ENCODE measurements around the gene PTDSS2. TPM values are rescaled to one million over a fixed set of nuclear protein-coding genes. Genes with fewer than 3 reads are reported as not detected.

The PTDSS2 gene
- total RNA-seq, 1 donor from 2014 or later = 50.4 TPM

- H3K4me3 Mint-ChIP-seq (ENCODE audit: low read depth) = no peak overlapping the region
- peaks cover 2% of the 10 kb centered on the region for H3K4me1 Mint-ChIP-seq (ENCODE audit: low read depth)
- TF ChIP-seq, protein P1, sequence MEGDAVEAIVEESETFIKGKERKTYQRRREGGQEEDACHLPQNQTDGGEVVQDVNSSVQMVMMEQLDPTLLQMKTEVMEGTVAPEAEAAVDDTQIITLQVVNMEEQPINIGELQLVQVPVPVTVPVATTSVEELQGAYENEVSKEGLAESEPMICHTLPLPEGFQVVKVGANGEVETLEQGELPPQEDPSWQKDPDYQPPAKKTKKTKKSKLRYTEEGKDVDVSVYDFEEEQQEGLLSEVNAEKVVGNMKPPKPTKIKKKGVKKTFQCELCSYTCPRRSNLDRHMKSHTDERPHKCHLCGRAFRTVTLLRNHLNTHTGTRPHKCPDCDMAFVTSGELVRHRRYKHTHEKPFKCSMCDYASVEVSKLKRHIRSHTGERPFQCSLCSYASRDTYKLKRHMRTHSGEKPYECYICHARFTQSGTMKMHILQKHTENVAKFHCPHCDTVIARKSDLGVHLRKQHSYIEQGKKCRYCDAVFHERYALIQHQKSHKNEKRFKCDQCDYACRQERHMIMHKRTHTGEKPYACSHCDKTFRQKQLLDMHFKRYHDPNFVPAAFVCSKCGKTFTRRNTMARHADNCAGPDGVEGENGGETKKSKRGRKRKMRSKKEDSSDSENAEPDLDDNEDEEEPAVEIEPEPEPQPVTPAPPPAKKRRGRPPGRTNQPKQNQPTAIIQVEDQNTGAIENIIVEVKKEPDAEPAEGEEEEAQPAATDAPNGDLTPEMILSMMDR (IDR thresholded peaks at IDR 0.05; ENCODE audit: unreplicated experiment) = no peak
- no peaks in the 10 kb centered on the region for H3K9me3 Mint-ChIP-seq (ENCODE audit: low read depth)
- H3K27ac Mint-ChIP-seq = no peak overlapping the region
- no peak for DNase-seq (ENCODE audit: low spot score, unreplicated experiment)
- H3K27me3 Mint-ChIP-seq = no peaks in the 10 kb centered on the region
- H3K36me3 Mint-ChIP-seq (ENCODE audit: insufficient read depth) = peaks cover 1% of the 10 kb centered on the region
These were observed 81.1 kb downstream of the PTDSS2 start for GRCh38 chr11:530960-531831.

- no peak for DNase-seq (ENCODE audit: low spot score, unreplicated experiment)
These were observed 81.9 kb downstream of the PTDSS2 start for GRCh38 chr11:531919-532526.

DNA sequence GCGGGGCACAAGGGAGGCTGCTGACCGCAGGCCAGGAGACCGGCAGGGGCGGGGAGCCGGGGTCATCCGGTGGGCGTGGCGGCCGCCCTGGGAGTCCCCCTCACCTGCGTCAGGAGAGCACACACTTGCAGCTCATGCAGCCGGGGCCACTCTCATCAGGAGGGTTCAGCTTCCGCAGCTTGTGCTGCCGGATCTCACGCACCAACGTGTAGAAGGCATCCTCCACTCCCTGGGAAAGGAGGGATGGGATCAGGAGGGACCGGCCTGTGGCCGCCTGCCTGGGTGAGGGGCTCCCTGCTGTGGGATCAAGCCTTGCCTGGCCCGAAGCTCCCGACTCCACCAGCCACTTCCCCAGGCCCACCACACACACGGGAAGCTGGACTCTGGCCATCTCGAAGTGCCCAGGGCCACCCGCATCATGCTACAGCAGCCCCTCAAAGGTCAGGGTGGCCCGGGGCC, 82.5 kb downstream of the PTDSS2 start:
- H3K27ac Mint-ChIP-seq = no peak overlapping the region

More at GRCh38 chr11:531919-532526, 81.9 kb downstream of the PTDSS2 start:
- H3K27ac Mint-ChIP-seq = no peak overlapping the region
- TF ChIP-seq, protein P1 (IDR thresholded peaks at IDR 0.05; ENCODE audit: unreplicated experiment) = no peak
- H3K27me3 Mint-ChIP-seq = no peaks in the 10 kb centered on the region
- no peaks in the 10 kb centered on the region for H3K9me3 Mint-ChIP-seq (ENCODE audit: low read depth)
- peaks cover 1% of the 10 kb centered on the region for H3K36me3 Mint-ChIP-seq (ENCODE audit: insufficient read depth)
- H3K4me3 Mint-ChIP-seq (ENCODE audit: low read depth) = no peak overlapping the region
- peaks cover 2% of the 10 kb centered on the region for H3K4me1 Mint-ChIP-seq (ENCODE audit: low read depth)

GRCh38 chr11:532986-533585, 83.0 kb downstream of the PTDSS2 start:
- no peak for DNase-seq (ENCODE audit: low spot score, unreplicated experiment)
- no peak overlapping the region for H3K27ac Mint-ChIP-seq
- TF ChIP-seq, protein P1 (IDR thresholded peaks at IDR 0.05; ENCODE audit: unreplicated experiment) = no peak
- H3K9me3 Mint-ChIP-seq (ENCODE audit: low read depth) = no peaks in the 10 kb centered on the region
- no peak overlapping the region for H3K4me3 Mint-ChIP-seq (ENCODE audit: low read depth)
- peaks cover 1% of the 10 kb centered on the region for H3K36me3 Mint-ChIP-seq (ENCODE audit: insufficient read depth)
- H3K4me1 Mint-ChIP-seq (ENCODE audit: low read depth) = peaks cover 5% of the 10 kb centered on the region
- H3K27me3 Mint-ChIP-seq = no peaks in the 10 kb centered on the region

More for the DNA sequence above, 82.5 kb downstream of the PTDSS2 start:
- DNase-seq (ENCODE audit: low spot score, unreplicated experiment) = no peak
- Mint-ChIP-seq H3K4me3 (ENCODE audit: low read depth) (no peak overlapping the region), H3K4me1 (ENCODE audit: low read depth) (peaks cover 2% of the 10 kb centered on the region), H3K36me3 (ENCODE audit: insufficient read depth) (peaks cover 1% of the 10 kb centered on the region), H3K9me3 (ENCODE audit: low read depth) (no peaks in the 10 kb centered on the region), H3K27me3 (no peaks in the 10 kb centered on the region)
- TF ChIP-seq, protein P1 (IDR thresholded peaks at IDR 0.05; ENCODE audit: unreplicated experiment) = no peak
